RWPE1 (cell line): ENCODE measurements around the gene TBXAS1.
"Not testable (repeated sequence)": the region's sequence is repeated elsewhere in the genome, so short reads cannot be mapped to it uniquely, and the experiment has no call there.

Source experiments
- CTCF ChIA-PET: fragments of 350-600 bp; sonication (Branson Sonifier 250); formaldehyde crosslinking; extraction: SDS; loops from one replicate; lab custom pipeline; 2021; lab: Yijun Ruan, JAX
- POLR2A ChIA-PET: fragments of 400-600 bp; formaldehyde crosslinking; extraction: SDS; loops from one replicate; lab custom pipeline; 2020; ENCODE audit warnings: antibody characterized with exemption; ENCODE audit not compliant: low non-redundant PET; lab: Yijun Ruan, JAX
- DNase-seq: peaks from one replicate; pipeline ENCODE4 v3.0.0; 2012; ENCODE audit warnings: low spot score
- H3K27ac ChIP-seq: fragments of 450-650 bp; 2 replicates; pipeline ENCODE4 v1.5.1; 2017
- TF ChIP-seq, protein P1 (sequence below): fragments of 450-650 bp; conservative IDR thresholded peaks from 2 replicates; pipeline ENCODE4 v1.5.1; 2017; ENCODE audit warnings: low read depth, mild to moderate bottlenecking

TBXAS1 gene

DNA sequence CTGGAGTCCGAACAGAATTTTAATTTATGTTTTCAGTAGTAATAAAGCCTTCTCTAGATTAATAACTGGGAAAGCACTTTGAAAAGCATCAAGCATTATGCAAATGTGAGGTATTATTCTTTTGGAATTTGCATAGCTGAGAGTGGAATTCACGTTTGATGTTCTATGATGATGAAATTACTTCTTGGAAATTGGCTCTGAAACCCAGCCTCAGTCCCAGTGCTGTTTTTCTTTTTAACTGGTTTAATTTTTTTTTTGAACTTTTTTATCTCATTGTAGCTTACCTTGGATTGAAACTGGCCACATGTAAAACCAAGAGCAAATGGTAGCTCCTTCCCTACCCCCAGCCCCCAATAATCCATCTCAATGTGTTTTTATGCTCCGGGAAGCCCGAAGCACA lies 1.2 kb downstream of the TBXAS1 start:
- CTCF ChIA-PET = interaction anchor here (0.6 to 0.9 kb wide), 2 partner anchors 86 to 185 kb away, joined by 3 read pairs; no protein-coding TSS in a partner anchor
- no peak overlapping the region for H3K27ac ChIP-seq
- TF ChIP-seq, protein P1, sequence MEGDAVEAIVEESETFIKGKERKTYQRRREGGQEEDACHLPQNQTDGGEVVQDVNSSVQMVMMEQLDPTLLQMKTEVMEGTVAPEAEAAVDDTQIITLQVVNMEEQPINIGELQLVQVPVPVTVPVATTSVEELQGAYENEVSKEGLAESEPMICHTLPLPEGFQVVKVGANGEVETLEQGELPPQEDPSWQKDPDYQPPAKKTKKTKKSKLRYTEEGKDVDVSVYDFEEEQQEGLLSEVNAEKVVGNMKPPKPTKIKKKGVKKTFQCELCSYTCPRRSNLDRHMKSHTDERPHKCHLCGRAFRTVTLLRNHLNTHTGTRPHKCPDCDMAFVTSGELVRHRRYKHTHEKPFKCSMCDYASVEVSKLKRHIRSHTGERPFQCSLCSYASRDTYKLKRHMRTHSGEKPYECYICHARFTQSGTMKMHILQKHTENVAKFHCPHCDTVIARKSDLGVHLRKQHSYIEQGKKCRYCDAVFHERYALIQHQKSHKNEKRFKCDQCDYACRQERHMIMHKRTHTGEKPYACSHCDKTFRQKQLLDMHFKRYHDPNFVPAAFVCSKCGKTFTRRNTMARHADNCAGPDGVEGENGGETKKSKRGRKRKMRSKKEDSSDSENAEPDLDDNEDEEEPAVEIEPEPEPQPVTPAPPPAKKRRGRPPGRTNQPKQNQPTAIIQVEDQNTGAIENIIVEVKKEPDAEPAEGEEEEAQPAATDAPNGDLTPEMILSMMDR = no peak
- DNase-seq = no peak
- POLR2A ChIA-PET = no interaction called here

DNA sequence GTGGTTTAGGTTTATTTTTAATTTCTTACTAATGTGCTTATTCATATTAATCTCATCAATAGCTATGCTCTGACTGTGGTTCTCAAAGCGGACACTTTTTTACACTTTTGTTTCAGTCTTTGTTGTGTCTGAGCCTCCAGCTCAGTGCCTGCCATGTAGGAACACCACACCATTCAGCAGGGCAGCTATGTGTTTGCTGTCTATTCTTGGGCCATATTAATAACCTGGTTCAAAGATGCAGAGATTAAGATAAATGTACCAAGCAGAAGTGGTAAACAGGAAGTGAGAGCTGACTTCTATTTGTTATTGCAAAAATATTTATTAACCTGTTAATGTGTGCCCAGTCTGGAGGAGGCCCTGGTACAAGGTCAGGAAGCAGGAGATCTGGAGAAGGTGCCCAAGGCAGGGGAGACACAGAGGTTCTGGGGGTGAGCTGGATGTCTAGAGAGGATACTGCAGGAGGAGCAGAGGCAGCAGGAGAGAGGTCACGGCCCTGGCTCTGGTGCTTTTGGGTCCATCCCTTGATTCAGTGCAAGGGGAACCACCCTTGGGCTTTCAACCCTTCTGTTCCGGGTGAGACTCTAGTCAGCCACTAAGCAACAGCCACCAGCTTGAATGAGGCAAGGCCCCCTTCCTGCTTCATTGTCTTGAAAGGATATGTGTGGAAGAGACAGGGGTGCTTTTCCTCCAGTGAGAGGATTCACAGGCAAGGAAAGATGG lies 1.9 kb downstream of the TBXAS1 start:
- no peak for DNase-seq
- no peak overlapping the region for H3K27ac ChIP-seq
- ChIA-PET CTCF (interaction anchor here (0.6 to 0.9 kb wide), 2 partner anchors 86 to 185 kb away, joined by 3 read pairs; no protein-coding TSS in a partner anchor), POLR2A (no interaction called here)
- TF ChIP-seq, protein P1 = no peak

DNA sequence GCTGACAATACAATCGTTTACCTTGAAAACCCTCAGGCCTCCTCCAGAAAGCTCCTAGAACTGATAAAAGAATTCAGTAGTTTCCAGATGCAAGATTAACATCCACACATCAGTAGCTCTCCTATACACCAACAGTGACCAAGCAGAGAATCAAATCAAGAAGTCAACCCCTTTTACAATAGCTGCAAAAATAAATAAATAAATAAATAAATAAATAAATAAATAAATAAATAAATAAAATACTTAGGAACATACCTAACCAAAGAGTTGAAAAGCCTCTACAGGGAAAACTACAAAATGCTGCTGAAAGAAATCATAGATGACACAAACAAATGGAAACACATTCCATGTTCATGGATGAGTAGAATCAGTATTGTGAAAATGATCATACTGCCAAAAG lies 6.8 kb downstream of the TBXAS1 start:
- POLR2A ChIA-PET, H3K27ac ChIP-seq, DNase-seq, CTCF ChIA-PET: not testable (repeated sequence)

DNA sequence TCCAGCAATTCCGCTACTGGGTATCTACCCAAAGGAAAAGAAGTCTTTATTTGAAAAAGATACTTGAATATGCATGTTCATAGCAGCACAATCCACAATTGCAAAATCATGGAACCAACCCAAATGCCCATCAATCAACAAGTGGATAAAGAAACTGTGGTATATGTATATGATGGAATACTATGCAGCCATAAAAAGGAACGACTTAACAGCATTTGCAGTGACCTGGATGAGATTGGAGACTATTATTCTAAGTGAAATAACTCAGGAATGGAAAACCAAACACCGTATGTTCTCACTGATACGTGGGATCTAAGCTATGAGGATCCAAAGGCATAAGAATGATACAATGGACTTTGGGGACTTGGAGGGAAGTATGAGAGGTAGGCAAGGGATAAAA lies 8.2 kb downstream of the TBXAS1 start:
- H3K27ac ChIP-seq, CTCF ChIA-PET, DNase-seq, POLR2A ChIA-PET: not testable (repeated sequence)

DNA sequence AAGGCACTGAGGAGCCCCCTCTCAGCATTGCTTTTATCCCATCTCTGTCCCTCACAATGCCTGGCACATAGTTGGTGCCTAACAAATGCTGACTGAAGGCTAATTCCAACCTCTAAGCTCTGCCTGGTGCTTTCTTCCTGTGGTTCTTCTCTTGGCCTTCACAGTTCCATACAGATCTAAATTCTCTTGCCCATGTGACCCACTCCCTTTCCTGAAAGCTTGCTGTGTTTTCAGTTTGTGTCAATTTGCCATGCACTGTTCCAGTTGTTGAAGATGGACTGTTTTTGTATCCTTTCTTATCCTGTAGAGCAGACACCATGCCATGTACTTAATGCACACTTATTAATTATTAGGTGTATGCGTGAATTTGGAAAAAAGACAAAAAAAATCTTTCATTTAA lies 9.2 kb downstream of the TBXAS1 start:
- POLR2A ChIA-PET = no interaction called here
- H3K27ac ChIP-seq = no peak overlapping the region
- no peak for DNase-seq
- TF ChIP-seq, protein P1 = no peak
- CTCF ChIA-PET = interaction anchor here (0.7 kb wide), 1 partner anchor 70 kb away, joined by 3 read pairs; no protein-coding TSS in a partner anchor

DNA sequence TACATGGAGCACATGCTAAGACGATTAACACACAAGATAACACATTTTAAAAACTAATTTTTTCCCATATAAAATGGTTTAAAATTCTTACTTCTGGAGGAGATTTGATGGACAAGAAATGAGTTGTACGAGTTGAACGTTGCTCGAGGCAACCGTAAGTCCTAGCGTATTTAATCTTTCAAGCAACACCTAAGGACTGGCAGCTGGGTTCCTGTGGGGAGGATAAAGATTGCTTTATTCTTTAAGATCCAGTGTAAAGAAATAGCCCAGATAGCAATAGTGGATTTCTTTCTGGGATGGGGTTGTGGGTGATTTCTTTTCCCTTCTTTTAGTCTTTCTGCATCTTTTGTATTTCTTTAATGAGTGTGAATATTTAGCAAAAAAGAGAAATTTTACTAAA lies 9.8 kb downstream of the TBXAS1 start:
- POLR2A ChIA-PET = no interaction called here
- TF ChIP-seq, protein P1 = no peak
- H3K27ac ChIP-seq = no peak overlapping the region
- CTCF ChIA-PET = no interaction called here
- no peak for DNase-seq

DNA sequence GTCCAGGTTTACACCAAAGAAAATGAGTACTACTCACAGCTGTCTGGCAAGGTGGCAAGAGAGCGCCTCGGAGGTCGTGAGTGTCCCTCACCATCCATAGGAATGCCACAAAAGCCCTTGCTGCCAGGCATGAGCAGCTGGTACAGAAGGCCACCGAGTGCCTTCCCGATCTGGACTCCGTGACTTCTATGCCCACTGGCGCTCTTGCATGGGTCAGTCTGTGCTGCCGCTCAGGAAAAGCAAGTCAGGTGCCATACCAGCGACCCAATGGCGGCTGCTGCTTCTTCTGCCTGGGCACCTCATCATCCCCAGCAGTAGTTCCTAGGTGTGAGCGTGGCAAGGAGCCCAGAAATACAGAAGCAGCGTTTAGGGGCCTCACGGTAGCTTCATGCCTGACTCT lies 11.7 kb downstream of the TBXAS1 start:
- TF ChIP-seq, protein P1 = no peak
- ChIA-PET CTCF (no interaction called here), POLR2A (no interaction called here)
- DNase-seq = no peak
- H3K27ac ChIP-seq = no peak overlapping the region
